ENCODE measurements around the gene DRD1.
"Not testable (repeated sequence)": the region's sequence is repeated elsewhere in the genome, so short reads cannot be mapped to it uniquely, and the experiment has no call there.

DRD1 gene

DNA sequence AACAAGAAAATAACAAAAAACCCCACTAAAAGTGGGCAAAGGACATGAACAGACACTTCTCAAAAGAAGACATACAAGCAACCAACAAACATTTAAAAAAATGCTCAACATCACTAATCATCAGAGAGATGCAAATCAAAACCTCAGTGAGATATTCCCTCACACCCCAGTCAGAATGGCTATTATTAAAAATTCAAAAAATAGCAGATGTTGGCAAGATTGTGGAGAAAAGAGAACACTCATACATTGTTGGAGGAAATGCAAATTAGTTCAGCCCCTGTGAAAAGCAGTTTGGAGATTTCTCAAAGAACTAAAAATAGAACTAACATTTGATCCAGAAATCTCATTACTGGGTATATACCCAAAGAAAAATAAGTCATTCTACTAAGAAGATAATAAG, 19.4 kb downstream of the DRD1 start:
- not testable (repeated sequence) for DNase-seq (ENCODE audit: low spot score)

DNA sequence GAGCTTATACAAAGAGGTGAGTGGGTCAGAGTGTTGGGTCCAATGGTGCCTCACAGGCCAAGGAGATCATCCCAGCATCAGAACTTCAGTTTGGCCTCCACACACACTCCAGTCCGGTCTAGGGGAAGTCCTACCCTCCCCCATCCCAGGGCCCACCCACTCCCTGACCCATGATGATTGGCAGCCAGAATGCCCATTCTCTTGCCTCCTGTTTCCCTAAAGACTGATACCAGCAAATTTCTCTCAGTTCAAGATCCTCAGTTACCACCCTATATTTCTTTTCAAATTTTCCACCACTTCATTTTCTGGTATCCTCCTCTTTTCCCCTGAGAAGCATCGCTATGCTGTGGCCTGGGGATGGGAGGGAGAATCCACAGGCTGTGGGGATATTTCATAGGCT, 21.9 kb downstream of the DRD1 start:
- no peak for DNase-seq (ENCODE audit: low spot score)

DNA sequence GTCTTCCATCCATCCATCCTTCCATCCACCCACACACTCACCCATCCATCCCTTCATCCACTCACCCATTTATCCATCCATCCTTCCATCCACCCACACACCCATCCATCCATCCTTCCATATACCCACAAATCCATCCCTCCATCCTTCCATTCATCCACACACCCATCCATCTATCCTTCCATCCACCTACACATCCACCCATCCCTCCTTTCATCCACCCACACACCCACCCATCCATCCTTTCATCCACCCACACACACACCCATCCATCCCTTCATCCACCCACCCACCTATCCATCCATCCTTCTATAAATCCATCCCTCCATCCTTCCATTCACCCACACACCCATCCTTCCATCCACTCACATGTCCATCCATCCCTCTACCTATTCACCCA, 23.6 kb downstream of the DRD1 start:
- DNase-seq (ENCODE audit: low spot score), result no peak

DNA sequence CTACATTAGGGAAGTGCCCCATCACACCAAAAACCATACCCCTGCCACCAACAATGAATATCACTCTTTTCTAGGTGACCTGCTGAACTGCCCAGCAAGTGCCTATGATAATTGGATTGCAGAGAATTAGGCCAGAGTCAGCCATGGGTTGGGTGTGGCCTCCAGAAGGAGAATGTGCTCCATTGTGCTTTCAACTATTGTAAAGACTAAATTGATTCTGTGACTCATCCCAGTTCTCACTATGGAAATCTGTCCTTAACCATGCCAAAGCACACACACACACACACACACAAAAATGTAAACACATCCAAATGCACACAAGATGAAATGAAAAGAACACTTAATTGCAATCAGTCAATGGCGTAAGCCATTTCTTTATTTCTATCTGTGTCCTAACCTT, 25.7 kb downstream of the DRD1 start:
- no peak for DNase-seq (ENCODE audit: low spot score)

DNA sequence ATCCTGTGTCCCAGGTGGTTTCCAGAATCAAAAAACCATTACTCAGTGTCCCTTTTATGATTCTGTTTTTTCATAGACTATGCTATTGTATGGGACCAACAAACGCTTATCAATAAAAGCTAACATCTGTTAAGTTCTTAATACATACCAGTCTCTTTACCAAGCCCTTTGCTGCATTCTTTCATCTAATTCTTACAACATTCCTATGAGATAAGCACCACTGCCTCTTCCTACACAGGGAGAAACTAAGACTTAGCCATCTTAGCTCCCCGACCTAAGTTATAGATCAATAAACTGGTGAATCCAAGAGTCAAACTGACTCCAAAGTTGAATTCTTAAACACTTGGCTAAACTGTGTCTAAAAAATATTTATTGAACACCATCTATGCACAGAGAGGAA, 26.6 kb downstream of the DRD1 start:
- DNase-seq (ENCODE audit: low spot score), result no peak

DNA sequence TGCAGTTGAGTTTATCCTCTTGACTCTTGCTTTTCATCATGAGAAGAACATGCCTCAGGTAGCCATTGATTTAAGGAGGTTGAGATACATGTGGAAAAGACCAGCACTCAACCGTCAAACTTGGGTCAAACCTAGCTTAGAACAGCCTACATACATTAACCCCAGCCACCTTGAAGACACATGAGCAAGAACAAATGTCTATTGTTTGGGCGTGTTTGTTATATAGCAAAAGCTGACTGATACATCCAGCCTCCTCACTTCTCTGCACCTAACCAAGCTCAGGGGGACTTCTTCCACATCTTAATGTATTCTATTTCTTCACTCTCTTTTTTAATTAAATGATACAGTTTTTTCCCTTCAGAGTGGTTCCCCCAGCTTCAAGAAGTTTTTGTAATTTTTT, 28.7 kb downstream of the DRD1 start:
- no peak for DNase-seq (ENCODE audit: low spot score)

DNA sequence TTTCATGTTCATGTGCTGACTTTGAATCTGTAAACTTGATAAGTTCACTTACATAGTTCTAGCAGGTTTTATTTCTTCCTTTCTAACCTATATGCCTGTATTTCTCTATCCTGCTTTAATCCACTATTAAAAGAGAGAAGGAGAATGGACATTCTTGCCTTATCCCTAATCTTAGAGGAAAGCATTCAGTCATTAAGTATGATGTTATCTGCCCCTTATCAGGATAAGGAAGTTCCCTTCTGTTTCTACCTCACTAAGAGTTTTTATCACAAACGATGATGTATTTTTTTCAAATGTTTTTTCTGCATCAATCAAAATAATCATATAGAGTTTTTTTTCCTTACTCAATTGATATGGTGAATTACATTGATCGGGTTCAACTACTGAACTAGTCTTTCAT, 33.1 kb downstream of the DRD1 start:
- no peak for DNase-seq (ENCODE audit: low spot score)

DNA sequence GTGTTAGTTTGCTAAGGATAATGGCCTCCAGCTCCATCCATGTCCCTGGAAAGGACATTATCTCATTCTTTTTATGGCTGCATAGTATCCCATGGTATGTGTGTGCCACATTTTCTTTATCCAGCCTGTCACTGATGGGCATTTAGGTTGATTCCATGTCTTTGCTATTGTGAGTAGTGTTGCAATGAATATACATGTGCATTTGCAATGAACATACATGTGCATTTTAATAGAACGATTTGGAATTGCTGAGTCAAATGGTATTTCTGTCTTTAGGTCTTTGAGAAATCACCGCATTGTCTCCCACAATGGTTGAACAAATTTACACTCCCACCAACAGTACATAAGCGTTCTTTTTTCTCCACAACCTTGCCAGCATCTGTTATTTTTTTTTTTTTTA, 37.7 kb downstream of the DRD1 start:
- no peak for DNase-seq (ENCODE audit: low spot score)

DNA sequence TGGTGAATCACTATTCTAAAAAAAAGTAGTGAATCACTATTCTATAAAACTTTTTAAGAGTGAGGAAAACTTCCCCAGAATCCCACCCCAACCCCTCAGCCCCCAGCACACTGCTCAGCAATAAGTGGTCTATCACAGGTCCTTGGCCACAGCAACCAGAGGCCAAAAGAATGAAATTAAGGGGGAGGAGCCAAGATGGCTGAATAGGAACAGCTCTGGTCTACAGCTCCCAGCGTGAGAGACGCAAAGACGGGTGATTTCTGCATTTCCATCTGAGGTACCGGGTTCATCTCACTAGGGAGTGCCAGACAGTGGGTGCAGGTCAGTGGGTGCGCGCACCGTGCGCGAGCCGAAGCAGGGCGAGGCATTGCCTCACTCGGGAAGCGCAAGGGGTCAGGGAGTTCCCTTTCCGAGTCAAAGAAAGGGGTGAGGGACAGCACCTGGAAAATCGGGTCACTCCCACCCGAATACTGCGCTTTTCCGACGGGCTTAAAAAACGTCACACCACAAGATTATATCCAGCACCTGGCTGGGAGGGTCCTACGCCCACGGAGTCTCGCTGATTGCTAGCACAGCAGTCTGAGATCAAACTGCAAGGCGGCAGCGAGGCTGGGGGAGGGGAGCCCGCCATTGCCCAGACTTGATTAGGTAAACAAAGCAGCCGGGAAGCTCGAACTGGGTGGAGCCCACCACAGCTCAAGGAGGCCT, 46.2 kb downstream of the DRD1 start:
- not testable (repeated sequence) for DNase-seq (ENCODE audit: low spot score)

DNA sequence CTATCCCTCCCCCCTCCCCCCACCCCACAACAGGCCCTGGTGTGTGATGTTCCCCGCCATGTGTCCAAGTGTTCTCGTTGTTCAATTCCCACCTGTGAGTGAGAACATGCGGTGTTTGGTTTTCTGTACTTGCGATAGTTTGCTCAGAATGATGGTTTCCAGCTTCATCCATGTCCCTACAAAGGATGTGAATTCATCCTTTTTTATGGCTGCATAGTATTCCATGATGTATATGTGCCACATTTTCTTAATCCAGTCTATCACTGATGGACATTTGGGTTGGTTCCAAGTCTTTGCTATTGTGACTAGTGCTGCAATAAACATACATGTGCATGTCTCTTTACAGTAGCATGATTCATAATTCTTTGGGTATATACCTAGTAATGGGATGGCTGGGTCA, 48.6 kb downstream of the DRD1 start:
- DNase-seq (ENCODE audit: low spot score), result not testable (repeated sequence)

DNA sequence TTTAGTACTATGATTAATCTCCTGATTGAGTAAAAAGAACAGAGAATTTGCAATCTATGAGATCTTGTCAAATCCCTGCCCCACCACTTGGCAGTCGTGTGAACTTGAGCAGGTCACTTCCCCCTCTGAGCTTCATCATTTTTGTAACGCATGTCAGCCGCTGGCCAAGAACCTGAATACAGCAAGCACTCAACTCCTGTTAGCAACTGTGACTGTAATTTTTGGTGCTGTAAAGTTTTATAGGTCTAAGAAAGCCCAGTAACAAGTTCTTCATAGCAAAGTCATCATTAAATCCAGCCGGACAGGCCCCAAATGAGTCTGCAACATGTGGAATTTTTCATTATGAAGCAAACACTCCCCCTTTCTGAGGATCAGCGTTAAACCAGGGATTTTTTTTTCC, 49.4 kb downstream of the DRD1 start:
- DNase-seq (ENCODE audit: low spot score), result no peak

DNA sequence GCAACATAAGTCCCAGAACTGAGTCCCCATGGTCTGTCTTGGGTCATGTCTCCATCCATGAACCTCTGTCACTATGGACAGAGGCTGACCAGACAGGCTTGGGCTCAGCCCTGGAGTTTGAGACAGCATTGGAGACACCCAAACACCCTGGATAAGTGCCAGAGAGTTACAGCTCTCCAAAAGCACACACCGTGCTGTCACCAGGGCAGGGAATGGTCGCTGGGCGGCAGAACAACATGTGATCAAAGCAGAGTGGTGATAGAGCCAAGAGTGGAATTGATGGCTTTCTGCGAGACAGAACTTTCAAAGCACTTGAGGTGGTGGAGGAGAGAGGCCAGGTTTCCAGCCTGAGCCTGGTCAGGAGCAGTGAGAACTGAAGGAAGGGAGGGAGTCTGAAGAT, 50.1 kb downstream of the DRD1 start:
- no peak for DNase-seq (ENCODE audit: low spot score)

DNA sequence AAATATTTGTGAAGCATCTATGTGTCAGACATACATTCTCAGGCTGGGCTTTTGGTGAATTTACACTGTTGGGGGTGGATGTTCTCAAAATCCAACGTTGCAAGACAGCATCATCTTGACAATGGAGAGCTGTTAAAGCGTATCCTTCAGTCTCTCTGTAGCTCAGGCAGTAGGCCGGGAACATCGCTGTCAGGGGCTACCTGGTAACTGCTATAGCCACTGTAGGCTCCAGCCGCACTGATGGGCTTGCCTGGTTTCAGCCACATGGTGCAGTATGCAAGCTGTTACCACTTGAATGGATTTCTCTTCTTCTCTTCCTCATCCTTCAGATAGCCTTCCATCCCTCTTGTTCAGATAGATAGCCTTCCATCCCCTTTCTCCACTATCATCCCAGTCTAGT, 51.7 kb downstream of the DRD1 start:
- DNase-seq (ENCODE audit: low spot score), result no peak

DNA sequence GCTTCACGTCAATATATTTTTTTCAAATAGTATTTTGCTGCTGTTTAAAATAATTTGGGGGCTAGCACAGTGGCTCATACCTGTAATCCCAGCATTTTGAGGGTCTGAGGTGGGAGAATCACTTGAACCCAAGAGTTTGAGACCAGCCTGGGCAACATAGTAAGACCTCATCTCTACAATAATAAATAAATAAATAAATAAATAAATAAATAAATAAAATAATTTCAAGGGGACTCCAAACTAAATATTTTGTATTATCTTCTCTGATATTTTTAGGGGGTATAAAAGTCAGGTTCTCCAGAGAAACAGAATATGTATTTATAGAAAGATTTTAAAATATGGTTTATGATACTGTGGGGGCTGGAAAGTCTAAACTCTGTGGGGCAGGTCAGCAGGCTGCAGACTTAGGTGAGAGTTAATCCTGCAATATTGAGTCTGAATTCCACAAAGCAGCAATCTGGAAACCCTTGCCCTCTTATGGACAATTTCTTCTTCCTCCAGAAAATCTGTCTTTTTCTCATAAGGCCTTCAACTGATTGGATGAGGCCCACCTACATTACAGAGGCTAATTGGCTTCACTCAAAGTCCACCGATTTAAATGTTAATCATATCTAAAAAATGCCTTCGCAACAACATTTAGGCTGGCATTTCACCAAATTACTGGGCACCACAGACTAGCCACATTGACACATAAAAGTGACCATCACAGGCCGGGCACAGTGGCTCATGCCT, 53.5 kb downstream of the DRD1 start:
- no peak for DNase-seq (ENCODE audit: low spot score)

All from HuH-7.5 (cell line).